ENCODE measurements around the gene KANSL1.
"Not testable (repeated sequence)": the region's sequence is repeated elsewhere in the genome, so short reads cannot be mapped to it uniquely, and the experiment has no call there.

Gene KANSL1

DNA sequence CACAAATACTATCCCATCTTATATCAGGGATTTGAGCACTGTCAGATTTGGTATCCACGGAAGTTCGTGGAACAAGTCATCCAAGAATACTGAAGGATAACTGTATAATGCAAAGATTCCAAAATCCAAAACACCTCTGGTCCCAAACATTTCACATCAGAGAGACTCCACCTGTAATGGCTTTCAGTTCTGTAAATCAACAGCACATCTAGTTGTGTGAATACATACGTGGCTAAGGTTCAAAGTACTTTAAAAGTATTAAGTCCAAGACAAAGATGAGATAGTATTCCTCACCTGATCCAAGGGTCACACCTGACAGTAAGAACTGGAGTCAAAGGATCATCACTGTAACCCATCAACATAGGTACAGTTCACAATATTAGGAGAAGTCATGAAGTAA lies 54.8 kb downstream of the KANSL1 start:
- DNase-seq (ENCODE audit: low read depth): no peak

DNA sequence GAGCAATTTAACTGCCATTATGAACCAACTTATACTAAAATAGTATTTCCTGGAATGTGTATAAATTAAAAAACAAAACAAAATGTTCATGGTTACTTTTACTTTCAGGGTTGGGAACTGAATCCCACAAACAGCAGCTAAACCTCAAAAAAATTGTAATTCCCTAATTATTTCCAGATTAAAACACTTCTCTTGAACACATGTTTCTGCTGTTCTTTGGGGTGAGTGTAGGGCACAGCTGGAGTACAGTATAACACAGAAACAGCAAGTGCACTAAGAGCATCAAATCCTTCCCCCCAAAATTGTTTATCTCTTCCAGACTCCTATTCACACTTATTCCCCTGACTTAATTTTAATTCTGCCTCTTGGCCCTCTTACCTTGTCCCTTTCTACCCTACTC lies 56.4 kb downstream of the KANSL1 start:
- DNase-seq (ENCODE audit: low read depth): no peak

DNA sequence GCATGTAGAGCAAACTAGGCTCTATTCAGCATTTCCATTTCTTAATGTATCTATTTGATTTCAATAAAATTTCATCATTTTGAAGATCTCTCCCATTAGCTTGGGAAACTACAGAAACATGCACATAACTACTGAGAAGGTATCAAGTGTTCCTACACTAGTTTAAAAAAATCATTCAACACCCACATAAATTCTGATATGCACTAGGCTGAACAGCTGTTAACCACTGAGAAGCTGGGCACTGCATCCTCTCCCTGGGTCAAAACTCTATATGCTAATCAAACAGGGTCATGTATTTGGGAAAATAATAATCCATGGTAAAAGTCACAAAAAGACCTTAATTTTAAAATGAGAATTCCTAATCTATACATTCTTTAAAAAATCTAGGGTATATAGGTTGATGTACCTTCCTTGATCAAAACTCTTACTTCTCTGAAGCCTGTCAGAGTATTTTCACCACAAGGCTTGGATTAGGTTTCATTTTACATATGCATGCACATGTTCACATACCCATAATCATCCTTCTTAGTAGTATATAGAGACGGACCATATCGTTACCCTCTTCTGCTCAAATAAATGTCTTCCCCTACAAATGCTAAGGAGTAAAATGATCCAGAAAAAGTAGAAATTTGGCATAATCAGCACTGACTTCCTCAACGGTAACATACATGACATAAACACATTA lies 57.2 kb downstream of the KANSL1 start:
- DNase-seq (ENCODE audit: low read depth): no peak

DNA sequence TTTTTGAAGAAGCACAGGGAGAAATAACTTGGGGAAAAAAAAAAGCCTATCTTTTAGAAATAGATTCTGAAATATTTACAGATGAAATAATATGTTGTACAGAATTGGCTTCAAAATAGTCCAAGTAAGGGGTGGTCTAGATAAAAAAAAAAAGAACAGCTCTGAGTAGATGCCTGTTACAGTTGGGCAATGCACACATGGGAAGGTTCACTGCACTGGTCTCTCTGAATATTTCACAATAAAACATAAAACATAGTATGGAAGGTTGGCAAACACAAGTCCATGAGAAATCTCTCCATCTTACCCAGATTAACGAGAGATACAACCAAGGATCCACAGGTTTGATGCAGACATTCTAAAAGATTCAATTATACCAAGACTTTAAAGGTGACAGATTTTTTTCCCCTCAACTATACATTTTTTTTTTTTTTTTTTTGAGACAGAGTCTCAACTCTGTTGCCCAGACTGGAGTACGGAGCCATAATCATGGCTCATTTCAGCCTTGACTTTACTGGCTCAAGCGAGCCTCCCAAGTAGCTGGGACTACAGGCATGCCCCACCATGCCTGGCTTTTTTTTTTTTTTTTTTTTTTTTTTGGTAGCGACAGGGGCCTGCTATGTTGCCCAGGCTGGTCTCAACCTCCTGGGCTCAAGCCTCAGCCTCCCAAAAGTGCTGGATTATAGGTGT lies 58.0 kb downstream of the KANSL1 start:
- DNase-seq (ENCODE audit: low read depth): no peak

DNA sequence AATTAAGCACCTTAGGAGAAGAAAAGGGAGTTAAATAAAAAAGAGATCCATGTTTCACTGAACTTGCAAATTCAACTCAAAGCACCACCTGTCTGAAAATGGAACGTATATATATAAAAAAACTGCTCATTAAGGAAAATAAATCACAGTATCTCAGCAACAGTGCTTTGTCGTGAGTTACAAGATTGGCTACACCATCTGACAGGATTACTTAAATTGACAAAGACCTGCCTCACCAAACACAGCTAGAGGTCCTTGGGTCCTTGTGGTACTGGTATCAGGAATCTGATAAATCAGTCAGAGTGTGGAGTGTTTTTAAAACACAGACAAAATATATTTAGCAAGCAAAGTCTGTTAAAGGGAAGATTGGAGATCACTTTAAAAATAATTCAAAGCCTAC lies 63.9 kb downstream of the KANSL1 start:
- DNase-seq (ENCODE audit: low read depth): no peak

DNA sequence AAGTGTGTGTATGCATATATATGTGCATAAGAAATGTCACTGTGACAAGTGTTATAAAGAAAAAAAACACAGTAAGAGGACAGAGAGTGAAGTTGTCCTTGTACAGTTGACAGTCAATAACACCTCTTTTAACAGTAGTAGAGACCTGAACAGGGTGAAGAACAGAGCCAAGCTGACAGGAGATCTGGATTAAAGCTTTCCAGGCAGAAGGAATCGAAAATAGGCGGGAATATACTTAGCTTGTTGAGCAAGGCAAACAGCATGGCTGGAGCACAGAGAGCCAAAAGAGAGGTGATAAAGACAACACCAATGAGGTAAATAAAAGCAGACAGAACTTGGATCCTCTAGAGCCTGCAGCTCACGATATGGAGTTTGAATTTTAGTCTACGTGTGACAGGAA lies 64.8 kb downstream of the KANSL1 start:
- DNase-seq (ENCODE audit: low read depth): no peak

DNA sequence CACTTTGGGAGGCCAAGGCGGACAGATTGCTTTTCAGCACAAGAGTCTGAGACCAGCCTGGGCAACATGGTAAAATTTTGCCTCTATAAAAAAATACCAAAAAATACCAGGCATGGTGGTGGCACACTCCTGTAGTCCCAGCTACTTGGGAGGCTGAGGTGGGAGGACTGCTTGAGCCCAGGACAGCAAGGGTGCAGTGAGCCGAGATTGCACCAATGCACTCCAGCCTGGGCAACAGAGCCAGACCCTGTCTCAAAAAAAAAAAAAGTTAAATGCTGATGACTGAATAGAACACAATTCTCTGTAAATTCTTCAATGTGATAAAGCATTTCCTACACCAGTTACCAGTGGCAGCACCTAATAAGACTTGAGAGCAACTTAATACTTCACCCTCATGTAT lies 65.7 kb downstream of the KANSL1 start:
- DNase-seq (ENCODE audit: low read depth): no peak

DNA sequence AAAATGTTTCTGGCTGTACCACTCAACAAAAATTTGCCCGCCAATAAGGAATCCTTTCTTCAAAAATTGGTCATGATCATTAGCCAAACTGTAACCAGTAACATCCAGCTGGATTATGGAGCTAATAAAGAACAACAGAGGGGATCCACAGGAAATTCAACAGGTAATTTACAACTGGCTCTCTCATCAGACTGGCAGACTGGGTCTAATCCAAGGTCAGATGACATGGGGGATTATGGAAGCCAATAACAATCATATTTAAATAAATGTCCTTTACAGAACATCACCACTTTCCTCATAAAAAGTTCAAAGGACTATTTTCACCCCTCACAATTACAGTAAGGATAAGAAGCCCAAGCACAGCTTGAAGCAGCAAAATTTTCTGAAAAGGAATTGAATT lies 66.4 kb downstream of the KANSL1 start:
- DNase-seq (ENCODE audit: low read depth): no peak

DNA sequence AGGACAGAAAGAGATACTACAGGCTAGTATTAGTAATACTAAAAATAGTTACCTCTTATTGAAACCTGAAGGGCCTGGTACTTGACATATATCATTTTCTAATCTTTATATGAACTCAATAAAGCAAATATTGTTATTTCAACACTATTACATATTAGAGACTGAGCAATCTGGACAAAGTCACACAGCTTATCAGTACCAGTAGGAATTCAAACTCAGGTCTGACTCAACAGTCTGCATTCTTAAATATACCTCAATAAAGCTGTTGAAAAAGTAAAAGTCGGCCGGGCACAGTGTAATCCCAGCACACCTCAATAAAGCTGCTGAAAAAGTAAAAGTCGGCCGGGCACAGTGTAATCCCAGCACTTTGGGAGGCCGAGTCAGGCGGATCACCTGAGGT lies 67.4 kb downstream of the KANSL1 start:
- DNase-seq (ENCODE audit: low read depth): no peak

DNA sequence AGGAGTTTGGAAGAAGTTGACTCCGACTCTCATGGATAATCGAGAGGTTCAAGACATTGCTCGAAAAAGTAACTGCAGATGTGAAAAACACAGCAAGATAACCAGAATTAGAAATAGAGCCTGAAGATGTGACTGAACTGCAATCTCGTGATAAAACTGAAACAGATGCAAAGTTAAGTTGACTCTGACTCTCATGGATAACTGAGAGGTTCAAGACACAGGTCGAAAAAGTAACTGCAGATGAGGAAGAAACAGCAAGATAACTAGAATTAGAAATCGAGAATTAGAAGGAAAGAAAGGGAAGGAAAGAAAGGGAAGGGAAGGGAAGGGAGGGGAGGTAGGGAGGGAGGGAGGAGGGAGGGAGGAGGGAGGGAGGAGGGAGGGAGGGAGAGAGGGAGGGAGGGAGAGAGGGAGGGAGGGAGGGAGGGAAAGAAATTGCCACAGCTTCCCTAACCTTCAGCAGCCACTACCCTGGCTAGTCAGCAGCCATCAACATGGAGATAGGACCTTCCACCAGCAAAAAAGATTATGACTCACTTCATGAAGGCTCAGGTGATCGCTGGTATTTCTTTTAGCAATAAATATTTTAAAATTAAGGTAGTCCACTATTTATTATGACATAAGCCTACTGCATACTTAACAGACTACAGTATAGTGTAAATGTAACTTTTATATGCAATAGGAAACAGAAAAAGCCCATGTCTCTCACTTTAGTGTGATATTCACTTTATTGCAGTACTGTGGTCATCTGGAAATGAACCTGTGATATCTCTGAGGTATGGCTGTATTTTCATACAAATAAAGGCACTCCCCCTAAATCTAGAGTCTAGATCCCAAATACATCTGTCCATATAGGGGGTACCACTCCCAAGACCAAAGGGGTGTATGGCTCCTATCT lies 68.3 kb downstream of the KANSL1 start:
- DNase-seq (ENCODE audit: low read depth): no peak

DNA sequence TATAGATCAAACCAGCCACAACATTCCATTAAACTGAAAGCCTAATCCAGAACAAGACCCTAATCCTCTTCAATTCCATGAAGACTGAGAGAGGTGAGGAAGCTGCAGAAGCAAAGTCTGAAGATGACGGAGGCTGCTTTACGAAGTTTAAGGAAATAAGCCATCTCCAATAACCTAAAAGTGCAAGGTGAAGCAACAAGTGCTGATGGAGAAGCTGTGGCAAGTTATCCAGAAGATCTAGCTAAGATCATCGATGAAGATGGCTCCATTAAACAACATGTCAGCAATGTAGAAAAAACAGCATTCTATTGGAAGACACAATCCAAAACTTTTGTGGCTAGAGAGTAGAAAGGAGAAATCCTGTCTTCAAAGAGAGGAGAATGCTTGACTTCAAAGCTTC lies 69.6 kb downstream of the KANSL1 start:
- no peak for DNase-seq (ENCODE audit: low read depth)

DNA sequence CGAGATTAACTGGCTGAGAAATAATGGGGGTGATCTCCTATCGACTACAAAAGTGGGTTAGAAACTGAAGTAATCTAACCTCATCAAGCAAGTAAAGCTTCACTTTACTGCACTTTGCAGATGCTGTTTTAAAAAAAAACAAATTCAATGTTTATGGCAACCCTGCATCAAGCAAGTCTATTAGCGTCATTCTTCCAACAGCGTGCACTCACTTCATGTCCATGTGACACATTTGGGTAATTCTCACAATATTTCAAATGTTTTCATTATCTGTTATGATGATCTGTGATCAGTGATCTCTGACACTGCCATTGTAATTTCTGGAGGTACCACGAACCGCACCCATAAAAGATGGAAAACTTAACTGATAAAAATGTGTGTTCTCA lies 70.8 kb downstream of the KANSL1 start:
- DNase-seq (ENCODE audit: low read depth): no peak

DNA sequence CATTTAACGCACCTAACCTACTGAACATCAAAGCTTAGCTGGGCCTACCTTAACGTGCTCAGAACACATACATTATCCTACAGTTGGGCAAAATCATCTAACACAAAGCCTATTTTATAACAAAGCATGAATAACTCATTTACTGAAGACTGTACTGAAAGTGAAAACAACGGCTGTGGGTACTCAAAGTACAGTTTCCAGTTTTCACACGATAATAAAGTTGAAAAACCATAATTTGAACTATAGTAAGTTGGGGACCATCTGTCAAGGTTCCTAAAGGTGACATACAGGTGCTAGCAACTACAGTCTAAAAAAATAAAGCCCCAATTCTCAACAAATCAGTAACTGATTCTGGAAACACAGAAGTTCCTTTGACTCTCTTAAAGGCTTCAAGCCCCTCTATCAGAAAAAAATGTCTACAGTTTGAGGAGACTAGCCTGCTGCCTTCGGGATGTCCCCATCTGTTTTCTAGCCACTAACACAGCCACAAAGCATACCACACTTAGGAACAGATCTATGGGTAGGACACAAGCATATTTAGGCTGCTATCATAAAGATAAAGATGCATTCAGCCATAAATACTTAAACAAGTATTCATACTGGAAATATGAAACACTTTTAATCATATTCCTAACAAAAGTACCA lies 71.3 kb downstream of the KANSL1 start:
- DNase-seq (ENCODE audit: low read depth): no peak

DNA sequence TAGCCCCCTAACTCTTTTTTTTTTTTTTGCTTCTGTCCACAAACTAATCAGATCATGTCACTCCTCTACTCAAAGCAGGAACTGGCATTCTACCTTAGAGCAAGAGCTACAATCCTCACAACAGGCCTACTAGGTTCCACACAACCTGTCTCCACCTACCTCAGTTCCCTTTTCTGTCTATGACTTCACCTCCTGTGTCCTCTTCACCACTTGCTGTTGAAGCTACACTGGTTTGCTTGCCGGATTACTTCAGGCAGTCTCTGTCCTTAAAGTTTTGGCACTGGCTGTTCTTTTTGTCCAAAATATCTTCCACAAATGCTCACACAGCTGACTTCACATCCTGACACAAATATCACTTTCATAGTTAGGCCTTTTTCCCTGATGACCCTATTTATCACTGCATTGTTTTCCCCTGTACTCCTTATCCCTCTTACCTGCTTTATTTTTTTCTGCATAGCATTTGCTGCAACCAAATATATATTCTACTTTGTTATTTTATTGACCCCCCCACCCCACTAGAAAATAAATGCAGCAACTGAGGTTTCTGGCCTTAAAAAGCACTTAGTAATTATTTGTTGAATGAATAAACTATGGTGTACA lies 72.0 kb downstream of the KANSL1 start:
- no peak for DNase-seq (ENCODE audit: low read depth)

DNA sequence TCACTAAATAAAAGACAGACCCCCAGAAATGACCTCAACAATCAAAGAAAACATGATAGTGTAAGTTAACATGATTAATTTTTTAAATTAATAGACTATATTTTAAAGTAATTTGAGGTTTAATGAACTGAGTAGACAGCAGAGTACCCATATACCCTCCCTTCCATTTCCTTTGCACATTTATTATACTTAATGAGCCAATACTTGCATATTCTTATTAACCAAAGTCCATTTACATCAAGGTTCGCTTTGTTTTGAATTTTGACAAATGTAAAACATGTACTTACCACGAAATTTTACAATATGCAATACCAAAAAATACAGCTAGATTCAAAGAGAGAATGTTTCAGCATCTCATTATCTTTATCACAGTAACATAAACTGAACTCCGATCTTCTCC lies 72.7 kb downstream of the KANSL1 start:
- no peak for DNase-seq (ENCODE audit: low read depth)

DNA sequence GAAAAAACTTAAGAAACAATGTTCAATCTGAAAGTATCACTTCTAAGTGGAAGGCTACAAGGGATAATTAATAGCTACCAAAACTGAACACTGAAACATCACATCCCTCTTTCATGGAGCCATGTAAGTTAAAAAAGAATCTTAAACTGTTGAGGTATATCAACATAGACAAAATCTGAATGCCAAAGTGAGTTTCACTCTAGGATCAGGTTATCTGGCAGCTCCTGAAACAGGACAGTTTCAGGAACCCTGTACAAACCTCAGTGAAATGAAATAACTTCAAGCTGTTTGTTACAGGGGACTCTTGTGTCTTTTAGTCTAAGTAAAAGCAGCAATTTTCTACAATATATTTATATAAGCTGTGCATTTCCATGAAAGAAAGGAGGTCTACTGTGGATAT lies 73.2 kb downstream of the KANSL1 start:
- DNase-seq (ENCODE audit: low read depth): no peak

DNA sequence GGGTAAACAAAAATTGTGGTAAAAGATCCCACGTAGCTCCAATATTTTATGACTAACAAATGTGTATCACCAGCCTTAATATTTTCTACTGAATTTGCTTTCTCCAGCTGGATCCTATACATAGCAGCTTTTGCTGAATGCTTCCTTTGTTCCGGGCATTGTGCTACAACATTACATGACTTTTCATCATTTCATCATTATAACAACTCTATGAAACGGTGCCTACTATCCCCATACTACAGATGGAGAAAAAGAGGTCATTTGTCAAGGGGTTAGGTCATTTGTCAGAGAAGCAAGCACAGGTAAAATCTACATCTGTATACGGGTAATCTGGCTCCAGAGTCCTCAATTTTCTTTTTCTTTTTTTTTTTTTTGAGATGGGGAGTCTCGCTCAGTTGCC lies 74.3 kb downstream of the KANSL1 start:
- no peak for DNase-seq (ENCODE audit: low read depth)

DNA sequence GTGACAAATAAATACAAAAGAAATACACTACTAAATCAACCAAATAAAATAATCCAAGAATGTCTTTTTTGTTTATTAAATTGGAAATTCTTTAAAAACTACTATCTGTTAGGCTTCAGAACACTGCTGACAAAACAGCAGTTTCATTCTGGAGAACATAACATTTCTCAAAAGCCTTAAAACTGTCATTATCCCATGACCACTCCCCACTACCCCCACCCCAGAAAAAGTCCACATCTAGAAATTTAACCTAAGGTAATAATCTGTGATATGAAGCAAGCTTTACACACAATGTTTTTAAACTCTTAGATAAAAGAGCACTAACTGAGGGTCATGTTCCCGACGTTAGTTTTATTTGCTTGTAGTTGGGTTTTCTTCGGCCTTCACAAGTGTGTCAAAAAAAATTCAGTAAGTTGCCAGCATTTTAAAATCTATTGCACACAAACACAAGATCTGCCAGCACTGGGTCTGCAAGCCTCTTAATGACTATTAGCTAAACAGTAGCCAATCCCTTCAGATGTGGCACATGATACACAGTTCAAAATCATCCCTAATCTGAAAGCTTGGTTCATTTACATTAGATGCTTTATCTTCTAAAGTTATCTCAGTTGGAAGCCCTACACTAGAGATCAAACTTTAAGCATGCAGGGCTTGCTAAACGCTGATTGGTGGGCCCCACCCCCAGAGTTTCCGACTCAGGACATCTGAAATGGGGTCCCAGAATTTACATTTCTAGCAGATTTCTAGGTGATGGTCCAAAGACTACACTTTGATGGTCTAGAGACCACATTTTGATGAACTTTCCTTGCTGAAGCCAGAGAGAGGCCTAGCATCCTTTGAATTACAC lies 75.2 kb downstream of the KANSL1 start:
- no peak for DNase-seq (ENCODE audit: low read depth)

DNA sequence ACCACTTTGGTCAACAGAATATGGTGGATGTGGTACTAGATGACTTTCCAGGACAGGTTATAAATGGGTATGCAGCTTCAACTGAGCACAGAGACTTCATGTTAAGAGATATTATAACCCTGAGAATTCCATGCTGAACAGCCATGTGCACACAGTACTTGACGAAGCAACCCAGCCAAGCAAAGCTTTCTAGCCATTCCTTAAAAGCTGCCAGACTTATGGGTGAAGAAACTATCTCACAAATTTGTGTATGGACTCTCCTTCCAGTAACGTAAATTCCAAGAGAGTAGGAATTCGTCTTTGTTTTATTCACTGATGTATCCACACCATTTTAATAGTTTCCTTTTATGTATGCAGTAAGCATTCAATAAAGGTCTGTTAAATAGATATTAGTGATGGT lies 76.1 kb downstream of the KANSL1 start:
- DNase-seq (ENCODE audit: low read depth): no peak

DNA sequence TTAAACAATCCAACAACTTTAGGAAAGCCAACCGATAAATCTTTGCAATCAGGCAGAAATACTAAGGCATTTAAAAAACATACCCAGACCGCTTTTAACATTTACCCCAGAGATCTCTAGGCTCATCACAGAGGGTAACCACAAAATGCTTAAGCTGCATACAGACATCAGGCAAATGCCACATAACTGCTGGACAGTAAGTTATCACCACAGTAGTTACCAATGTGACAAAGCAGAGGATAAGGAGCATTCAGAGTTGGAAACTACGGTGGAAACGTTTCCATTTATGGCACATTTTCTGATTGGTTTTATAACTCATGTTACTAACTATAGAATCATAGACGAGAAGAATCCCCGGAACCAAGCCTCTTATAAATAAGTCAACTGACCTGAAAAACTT lies 77.5 kb downstream of the KANSL1 start:
- DNase-seq (ENCODE audit: low read depth): no peak

DNA sequence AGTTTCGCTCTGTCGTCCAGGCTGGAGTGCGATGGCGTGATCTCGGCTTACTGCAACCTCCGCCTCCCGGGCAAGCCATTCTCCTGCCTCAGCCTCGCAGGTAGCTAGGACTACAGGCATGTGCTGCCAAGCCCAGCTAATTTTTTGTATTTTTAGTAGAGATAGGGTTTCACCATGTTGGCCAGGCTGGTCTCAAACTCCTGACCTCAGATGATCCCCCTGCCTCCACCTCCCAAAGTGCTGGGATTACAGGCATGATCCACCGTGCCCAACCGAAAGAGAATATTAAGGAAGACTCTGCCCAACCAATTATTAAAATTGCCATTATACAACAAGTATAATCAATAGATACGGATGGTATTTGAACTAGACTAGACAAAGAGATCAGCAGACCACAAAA lies 82.0 kb downstream of the KANSL1 start:
- DNase-seq (ENCODE audit: low read depth): not testable (repeated sequence)

Data from fibroblast of the conjunctiva (primary cell).